ENCODE results near the gene ADISSP. TPM values are rescaled to one million over a fixed set of nuclear protein-coding genes. Genes with fewer than 3 reads are reported as not detected.
"Not testable (repeated sequence)": the region's sequence is repeated elsewhere in the genome, so short reads cannot be mapped to it uniquely, and the experiment has no call there.

The ADISSP gene
- total RNA-seq, 1 donor = 18.5 TPM

DNA sequence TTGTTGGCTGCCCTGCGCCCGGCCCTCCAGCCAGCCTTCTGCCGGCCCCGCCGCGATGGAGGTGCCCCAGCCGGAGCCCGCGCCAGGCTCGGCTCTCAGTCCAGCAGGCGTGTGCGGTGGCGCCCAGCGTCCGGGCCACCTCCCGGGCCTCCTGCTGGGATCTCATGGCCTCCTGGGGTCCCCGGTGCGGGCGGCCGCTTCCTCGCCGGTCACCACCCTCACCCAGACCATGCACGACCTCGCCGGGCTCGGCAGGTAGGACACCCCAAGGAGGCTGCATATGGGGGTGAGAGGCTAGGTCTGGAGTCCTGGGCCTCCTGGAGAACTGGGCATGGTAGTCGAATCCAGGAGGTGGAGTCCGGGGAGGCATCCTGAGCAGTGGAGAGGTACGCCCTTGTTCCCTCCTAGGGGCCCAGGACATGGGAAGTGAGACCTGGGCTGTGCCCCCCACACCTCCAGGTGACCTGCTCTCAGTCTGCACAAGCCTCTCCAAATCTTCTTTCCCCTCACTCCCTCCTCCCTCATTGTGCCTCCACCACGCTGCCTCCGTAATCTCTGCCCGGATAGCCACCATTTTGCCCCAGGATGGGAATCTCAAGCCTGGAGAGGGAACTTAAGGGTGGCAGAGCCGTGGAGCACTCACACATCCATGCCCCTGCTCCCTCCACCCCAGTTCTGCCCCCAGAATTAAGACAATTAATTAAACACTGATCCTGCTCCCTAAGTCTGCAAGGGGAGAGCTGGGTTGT is 29.1 kb upstream of the ADISSP start:
- Histone ChIP-seq H3K79me2 (ENCODE audit: insufficient read depth, low read length) (peaks cover 51% of the 10 kb centered on the region), H3K36me3 (ENCODE audit: insufficient read depth, low read length) (peaks cover 36% of the 10 kb centered on the region), H3K9me3 (ENCODE audit: low read depth, low read length) (no peaks in the 10 kb centered on the region), H3K4me2 (ENCODE audit: insufficient read depth, low read length) (peak overlapping the region; percentile 89), H3K27ac (ENCODE audit: low read depth, low read length) (peak overlapping the region; percentile 63), H2AFZ (ENCODE audit: low read length) (no peak overlapping the region), H4K20me1 (ENCODE audit: insufficient read depth, low read length) (peaks cover 10% of the 10 kb centered on the region), H3K4me1 (ENCODE audit: insufficient read depth, low read length) (peaks cover 27% of the 10 kb centered on the region), H3K4me3 (ENCODE audit: insufficient read depth, low read length) (peak overlapping the region; percentile 90), H3K27me3 (ENCODE audit: insufficient read depth, low read length) (no peaks in the 10 kb centered on the region)
- no peak for DNase-seq (ENCODE audit: insufficient read length, low spot score, missing footprints)
- TF ChIP-seq, protein P1, sequence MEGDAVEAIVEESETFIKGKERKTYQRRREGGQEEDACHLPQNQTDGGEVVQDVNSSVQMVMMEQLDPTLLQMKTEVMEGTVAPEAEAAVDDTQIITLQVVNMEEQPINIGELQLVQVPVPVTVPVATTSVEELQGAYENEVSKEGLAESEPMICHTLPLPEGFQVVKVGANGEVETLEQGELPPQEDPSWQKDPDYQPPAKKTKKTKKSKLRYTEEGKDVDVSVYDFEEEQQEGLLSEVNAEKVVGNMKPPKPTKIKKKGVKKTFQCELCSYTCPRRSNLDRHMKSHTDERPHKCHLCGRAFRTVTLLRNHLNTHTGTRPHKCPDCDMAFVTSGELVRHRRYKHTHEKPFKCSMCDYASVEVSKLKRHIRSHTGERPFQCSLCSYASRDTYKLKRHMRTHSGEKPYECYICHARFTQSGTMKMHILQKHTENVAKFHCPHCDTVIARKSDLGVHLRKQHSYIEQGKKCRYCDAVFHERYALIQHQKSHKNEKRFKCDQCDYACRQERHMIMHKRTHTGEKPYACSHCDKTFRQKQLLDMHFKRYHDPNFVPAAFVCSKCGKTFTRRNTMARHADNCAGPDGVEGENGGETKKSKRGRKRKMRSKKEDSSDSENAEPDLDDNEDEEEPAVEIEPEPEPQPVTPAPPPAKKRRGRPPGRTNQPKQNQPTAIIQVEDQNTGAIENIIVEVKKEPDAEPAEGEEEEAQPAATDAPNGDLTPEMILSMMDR (IDR thresholded peaks at IDR 0.05; ENCODE audit: extremely low read depth, low read depth, low read length) = no peak

DNA sequence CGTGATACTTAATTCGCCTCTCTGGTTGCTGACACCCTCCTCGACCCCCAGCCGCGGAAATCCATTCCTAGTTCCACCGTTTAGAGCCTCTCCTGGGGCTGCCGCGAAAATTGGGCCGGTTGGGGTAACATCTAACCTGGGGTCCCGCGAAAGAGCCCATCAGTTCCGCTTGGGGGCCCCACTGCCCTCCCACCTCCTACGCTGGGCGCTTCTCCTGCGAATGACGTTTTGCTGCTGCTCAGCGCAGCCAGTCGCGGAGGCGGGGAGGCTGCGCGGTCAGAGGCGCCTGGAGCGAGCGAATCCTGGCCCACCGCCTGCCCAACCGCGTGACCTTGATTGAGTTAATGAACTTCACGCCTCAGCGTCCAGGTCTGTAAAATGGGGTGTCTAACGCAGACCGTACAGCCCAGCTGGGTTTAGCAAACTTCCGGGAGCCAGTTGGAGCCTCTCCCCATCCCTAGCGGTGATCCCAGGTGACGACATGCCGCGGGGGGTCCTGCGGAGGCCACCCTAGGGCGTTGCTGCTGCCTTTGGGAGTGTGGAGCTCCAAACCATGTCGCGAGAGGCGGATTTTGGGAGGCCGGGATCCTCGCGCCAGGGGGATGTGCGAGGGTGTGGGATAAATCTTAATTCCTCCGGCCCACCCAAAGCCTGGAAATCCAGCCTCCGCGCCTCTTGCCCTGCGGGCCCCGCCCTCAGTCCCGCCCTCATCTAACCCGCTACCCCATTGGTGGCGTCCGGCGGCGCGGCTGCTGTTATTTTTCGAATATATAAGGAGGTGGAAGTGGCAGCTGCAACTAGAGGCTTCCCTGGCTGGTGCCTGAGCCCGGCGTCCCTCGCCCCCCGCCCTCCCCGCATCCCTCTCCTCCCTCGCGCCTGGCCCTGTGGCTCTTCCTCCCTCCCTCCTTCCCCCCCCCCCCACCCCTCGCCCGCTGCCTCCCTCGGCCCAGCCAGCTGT is 28.2 kb upstream of the ADISSP start, which contains the start of gene CDC25B:
Gene CDC25B (plus strand): TSS at position 800 of the 958 bp plus-strand sequence. CDS start 222 bp downstream, outside the sequence.
- TF ChIP-seq, protein P1 (IDR thresholded peaks at IDR 0.05; ENCODE audit: extremely low read depth, low read depth, low read length) = peak; percentile 23
- DNase-seq (ENCODE audit: insufficient read length, low spot score, missing footprints) = peak; percentile 99
- H3K36me3 ChIP-seq (ENCODE audit: insufficient read depth, low read length) = peaks cover 27% of the 10 kb centered on the region
- peak within 1 kb of the TSS; percentile 90 for H3K4me3 ChIP-seq (ENCODE audit: insufficient read depth, low read length)
- H3K9me3 ChIP-seq (ENCODE audit: low read depth, low read length) = no peaks in the 10 kb centered on the region
- peaks cover 10% of the 10 kb centered on the region for H4K20me1 ChIP-seq (ENCODE audit: insufficient read depth, low read length)
- peak within 1 kb of the TSS; percentile 89 for H3K4me2 ChIP-seq (ENCODE audit: insufficient read depth, low read length)
- peaks cover 27% of the 10 kb centered on the region for H3K4me1 ChIP-seq (ENCODE audit: insufficient read depth, low read length)
- peak within 1 kb of the TSS; percentile 96 for H3K27ac ChIP-seq (ENCODE audit: low read depth, low read length)
- H2AFZ ChIP-seq (ENCODE audit: low read length) = peak within 1 kb of the TSS; percentile 98
- H3K79me2 ChIP-seq (ENCODE audit: insufficient read depth, low read length) = peaks cover 47% of the 10 kb centered on the region
- H3K27me3 ChIP-seq (ENCODE audit: insufficient read depth, low read length) = no peaks in the 10 kb centered on the region

DNA sequence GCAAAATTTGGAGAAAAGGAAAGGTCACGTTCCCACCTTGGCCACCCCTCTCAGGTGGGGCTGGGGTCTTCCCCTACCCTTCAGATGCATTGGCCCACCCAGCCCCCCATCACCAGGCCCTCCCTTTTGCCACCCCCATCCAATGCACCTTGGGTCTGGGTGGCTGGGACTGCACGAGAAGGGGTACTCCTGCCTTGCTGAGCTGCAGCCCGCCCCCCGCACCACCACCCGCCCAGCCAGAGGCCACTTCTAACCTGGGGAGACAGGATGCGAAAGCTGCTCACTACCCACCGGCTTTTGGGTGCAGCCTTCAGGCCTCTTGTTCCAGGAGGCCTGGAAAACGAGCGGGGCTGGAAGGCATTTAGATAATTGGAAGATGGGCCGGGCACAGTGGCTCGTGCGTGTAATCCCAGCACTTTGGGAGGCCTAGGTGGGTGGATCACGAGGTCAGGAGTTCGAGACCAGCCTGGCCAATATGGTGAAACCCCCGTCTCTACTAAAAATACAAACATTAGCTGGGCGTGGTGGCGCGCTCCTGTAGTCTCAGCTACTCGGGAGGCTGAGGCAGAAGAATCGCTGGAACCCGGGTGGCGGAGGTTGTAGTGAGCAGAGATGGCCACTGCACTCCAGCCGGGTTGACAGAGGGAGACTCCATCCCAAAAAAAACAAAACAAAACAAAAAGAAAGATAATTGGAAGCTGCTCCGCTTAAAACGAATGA is 27.3 kb upstream of the ADISSP start:
- Histone ChIP-seq H3K4me3 (ENCODE audit: insufficient read depth, low read length) (peak overlapping the region; percentile 90), H3K79me2 (ENCODE audit: insufficient read depth, low read length) (peaks cover 38% of the 10 kb centered on the region), H3K36me3 (ENCODE audit: insufficient read depth, low read length) (peaks cover 19% of the 10 kb centered on the region), H3K27ac (ENCODE audit: low read depth, low read length) (peak overlapping the region; percentile 96), H3K4me2 (ENCODE audit: insufficient read depth, low read length) (peak overlapping the region; percentile 89), H3K4me1 (ENCODE audit: insufficient read depth, low read length) (peaks cover 27% of the 10 kb centered on the region), H4K20me1 (ENCODE audit: insufficient read depth, low read length) (peaks cover 10% of the 10 kb centered on the region), H2AFZ (ENCODE audit: low read length) (peak overlapping the region; percentile 98), H3K9me3 (ENCODE audit: low read depth, low read length) (no peaks in the 10 kb centered on the region), H3K27me3 (ENCODE audit: insufficient read depth, low read length) (no peaks in the 10 kb centered on the region)
- TF ChIP-seq, protein P1 (IDR thresholded peaks at IDR 0.05; ENCODE audit: extremely low read depth, low read depth, low read length) = no peak
- no peak for DNase-seq (ENCODE audit: insufficient read length, low spot score, missing footprints)

DNA sequence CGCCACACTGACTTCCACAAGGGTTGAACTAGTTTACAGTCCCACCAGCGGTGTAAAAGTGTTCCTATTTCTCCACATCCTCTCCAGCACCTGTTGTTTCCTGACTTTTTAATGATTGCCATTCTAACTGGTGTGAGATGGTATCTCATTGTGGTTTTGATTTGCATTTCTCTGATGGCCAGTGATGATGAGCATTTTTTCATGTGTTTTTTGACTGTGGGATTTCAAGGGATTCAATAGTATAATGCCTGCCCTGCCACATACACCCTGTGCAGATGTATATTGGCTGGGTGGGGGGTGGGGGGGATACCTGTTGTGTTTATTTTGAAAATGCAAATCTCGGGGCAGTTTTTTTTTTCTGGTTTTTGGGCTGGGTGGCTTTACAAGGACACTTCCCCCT is 26.6 kb upstream of the ADISSP start:
- H3K27ac ChIP-seq (ENCODE audit: low read depth, low read length); DNase-seq (ENCODE audit: insufficient read length, low spot score, missing footprints); H3K4me2 ChIP-seq (ENCODE audit: insufficient read depth, low read length); H3K27me3 ChIP-seq (ENCODE audit: insufficient read depth, low read length); H3K9me3 ChIP-seq (ENCODE audit: low read depth, low read length); H3K4me3 ChIP-seq (ENCODE audit: insufficient read depth, low read length); H2AFZ ChIP-seq (ENCODE audit: low read length): not testable (repeated sequence)
- Histone ChIP-seq H3K4me1 (ENCODE audit: insufficient read depth, low read length) (peaks cover 27% of the 10 kb centered on the region), H4K20me1 (ENCODE audit: insufficient read depth, low read length) (peaks cover 10% of the 10 kb centered on the region), H3K79me2 (ENCODE audit: insufficient read depth, low read length) (peaks cover 31% of the 10 kb centered on the region), H3K36me3 (ENCODE audit: insufficient read depth, low read length) (peaks cover 15% of the 10 kb centered on the region)

DNA sequence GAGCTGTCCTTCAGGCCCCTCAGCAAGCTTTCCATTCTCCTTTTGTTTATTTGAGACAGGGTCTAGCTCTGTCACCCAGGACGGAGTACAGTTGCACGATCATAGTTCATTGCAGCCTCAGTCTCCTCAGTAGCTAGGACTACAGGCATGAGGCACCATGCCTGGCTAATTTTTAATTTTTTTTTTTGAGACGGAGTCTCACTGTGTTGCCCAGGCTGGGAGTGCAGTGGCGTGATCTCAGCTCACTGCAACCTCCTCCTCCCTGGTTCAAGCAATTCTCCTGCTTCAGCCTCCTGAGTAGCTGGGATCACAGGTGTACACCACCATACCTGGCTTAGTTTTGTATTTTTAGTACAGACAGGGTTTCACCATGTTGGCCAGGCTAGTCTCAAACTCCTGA is 21.6 kb upstream of the ADISSP start:
- H3K27ac ChIP-seq (ENCODE audit: low read depth, low read length); H2AFZ ChIP-seq (ENCODE audit: low read length); H3K36me3 ChIP-seq (ENCODE audit: insufficient read depth, low read length); H3K9me3 ChIP-seq (ENCODE audit: low read depth, low read length); DNase-seq (ENCODE audit: insufficient read length, low spot score, missing footprints); H3K4me2 ChIP-seq (ENCODE audit: insufficient read depth, low read length); H3K4me3 ChIP-seq (ENCODE audit: insufficient read depth, low read length); H3K27me3 ChIP-seq (ENCODE audit: insufficient read depth, low read length): not testable (repeated sequence)
- Histone ChIP-seq H3K4me1 (ENCODE audit: insufficient read depth, low read length) (peaks cover 21% of the 10 kb centered on the region), H3K79me2 (ENCODE audit: insufficient read depth, low read length) (peaks cover 20% of the 10 kb centered on the region), H4K20me1 (ENCODE audit: insufficient read depth, low read length) (peaks cover 19% of the 10 kb centered on the region)

Measured in osteoblast (primary cell).